Chondrocyte (in vitro differentiated cells): ENCODE data around the gene RSRP1. TPM values are rescaled to one million over a fixed set of nuclear protein-coding genes. Genes with fewer than 3 reads are reported as not detected.

Experiments
- DNase-seq: peaks from one replicate; pipeline ENCODE4 v3.0.0; 2021; ENCODE audit warnings: mixed read lengths, low spot score
- H3K27ac Mint-ChIP-seq: one replicate; pipeline ENCODE4 v1.8.0; 2021; ENCODE audit warnings: mild to moderate bottlenecking, moderate library complexity, mixed read lengths; ENCODE audit not compliant: unreplicated experiment
- H3K27me3 Mint-ChIP-seq: 2 replicates; pipeline ENCODE4 v1.8.0; 2021; ENCODE audit warnings: low read depth, mixed read lengths
- H3K36me3 Mint-ChIP-seq: 2 replicates; pipeline ENCODE4 v1.8.0; 2021; ENCODE audit warnings: low read depth, mixed read lengths
- H3K4me1 Mint-ChIP-seq: 2 replicates; pipeline ENCODE4 v1.8.0; 2021; ENCODE audit warnings: low read depth, mild to moderate bottlenecking, mixed read lengths
- H3K4me3 Mint-ChIP-seq: one replicate; pipeline ENCODE4 v1.8.0; 2021; ENCODE audit warnings: mild to moderate bottlenecking, moderate library complexity, mixed read lengths; ENCODE audit not compliant: unreplicated experiment
- H3K9me3 Mint-ChIP-seq: 2 replicates; pipeline ENCODE4 v1.8.0; 2021; ENCODE audit warnings: low read depth, mixed read lengths
- CTCF ChIP-seq: fragments of 200-600 bp; sonication (generic); IDR thresholded peaks from 2 replicates; pipeline ENCODE4 v1.5.0; 2021; ENCODE audit warnings: antibody characterized with exemption, mild to moderate bottlenecking, moderate library complexity
- total RNA-seq: library from RNA; stranded (reverse); gene quantifications from 3 replicates; pipeline ENCODE4 v1.2.1, GENCODE V29; 2021

RSRP1 gene
- total RNA-seq, 1 donor from 2014 or later: 76.4 TPM

GRCh38 chr1:25193229-25193628 lies 54.0 kb downstream of the RSRP1 start:
- H3K36me3 Mint-ChIP-seq: peaks cover 2% of the 10 kb centered on the region
- no peak overlapping the region for H3K27ac Mint-ChIP-seq
- peaks cover 26% of the 10 kb centered on the region for H3K27me3 Mint-ChIP-seq
- no peak for DNase-seq
- H3K4me3 Mint-ChIP-seq: no peak overlapping the region
- no peaks in the 10 kb centered on the region for H3K9me3 Mint-ChIP-seq
- H3K4me1 Mint-ChIP-seq: peaks cover 5% of the 10 kb centered on the region
- TF ChIP-seq CTCF: no peak

Other genes with a start within 250 kb of the RSRP1 start
- 23.2 to 25.9 TPM (median 24.3 TPM) in 3 replicates for gene SYF2, start 15.0 kb downstream of the RSRP1 start, total RNA-seq
- gene RHD, start 25.1 kb upstream of the RSRP1 start, total RNA-seq: not detected in 3 replicates
- gene TMEM50A, start 90.9 kb upstream of the RSRP1 start, total RNA-seq: 137 to 145 TPM (median 138 TPM) in 3 replicates
- 1.0 to 1.7 TPM (median 1.0 TPM) in 3 replicates for gene RHCE, start 173.4 kb upstream of the RSRP1 start, total RNA-seq
- 31.5 to 39.4 TPM (median 37.0 TPM) in 3 replicates for gene MACO1, start 183.4 kb upstream of the RSRP1 start, total RNA-seq